ENCODE data around the gene BRME1. TPM values are rescaled to one million over a fixed set of nuclear protein-coding genes. Genes with fewer than 3 reads are reported as not detected.
"Not testable (repeated sequence)": the region's sequence is repeated elsewhere in the genome, so short reads cannot be mapped to it uniquely, and the experiment has no call there.

The BRME1 gene
- total RNA-seq, 2 experiments from 2014 or later: 4.2 to 5.0 TPM

GRCh38 chr19:13923194-13923987 lies 17.5 kb upstream of the BRME1 start:
- CTCF ChIA-PET: no interaction called here
- no peaks in the 10 kb centered on the region for H3K9me3 Mint-ChIP-seq (ENCODE audit: insufficient read depth)
- no peaks in the 10 kb centered on the region for H3K27me3 Mint-ChIP-seq (ENCODE audit: low read depth)

GRCh38 chr19:13922118-13922517 lies 16.2 kb upstream of the BRME1 start:
- peaks cover 47% of the 10 kb centered on the region for H3K36me3 Mint-ChIP-seq (ENCODE audit: low read depth)

More at GRCh38 chr19:13923194-13923987, 17.5 kb upstream of the BRME1 start:
- Mint-ChIP-seq H3K36me3 (ENCODE audit: low read depth) (peaks cover 47% of the 10 kb centered on the region), H3K27ac (peak overlapping the region; percentile 16), H3K4me1 (ENCODE audit: low read depth) (peaks cover 4% of the 10 kb centered on the region), H3K4me3 (no peak overlapping the region)
- DNase-seq (no peak), ATAC-seq (no peak)
- POLR2A ChIA-PET: no interaction called here

GRCh38 chr19:13920940-13921747 lies 15.2 kb upstream of the BRME1 start:
- POLR2A ChIA-PET: interaction anchor here (0.6 to 1.6 kb wide), 2 partner anchors 78 to 111 kb away, joined by 3 to 6 read pairs; partner anchors contain the start of gene IL27RA

More at GRCh38 chr19:13922118-13922517, 16.2 kb upstream of the BRME1 start:
- CTCF ChIA-PET: interaction anchor here (1.3 kb wide), 1 partner anchor 150 kb away, joined by 3 read pairs; the partner anchor contains the start of gene MISP3
- H3K27me3 Mint-ChIP-seq (ENCODE audit: low read depth); H3K4me3 Mint-ChIP-seq; H3K27ac Mint-ChIP-seq; H3K9me3 Mint-ChIP-seq (ENCODE audit: insufficient read depth); ATAC-seq; DNase-seq; H3K4me1 Mint-ChIP-seq (ENCODE audit: low read depth): not testable (repeated sequence)
- POLR2A ChIA-PET: interaction anchor here (1.6 kb wide), 1 partner anchor 110 kb away, joined by 6 read pairs; the partner anchor contains the start of gene IL27RA

GRCh38 chr19:13920524-13920923 lies 14.6 kb upstream of the BRME1 start:
- no peak overlapping the region for H3K4me3 Mint-ChIP-seq
- H3K9me3 Mint-ChIP-seq (ENCODE audit: insufficient read depth): no peaks in the 10 kb centered on the region
- ChIA-PET POLR2A (interaction anchor here (0.6 kb wide), 1 partner anchor 78 kb away, joined by 3 read pairs; no protein-coding TSS in a partner anchor), CTCF (interaction anchor here (1.0 to 1.2 kb wide), 3 partner anchors 17 to 138 kb away, joined by 3 to 6 read pairs (median 4); no protein-coding TSS in a partner anchor)
- DNase-seq: no peak
- H3K27me3 Mint-ChIP-seq (ENCODE audit: low read depth): no peaks in the 10 kb centered on the region
- H3K4me1 Mint-ChIP-seq (ENCODE audit: low read depth): peaks cover 4% of the 10 kb centered on the region
- peaks cover 44% of the 10 kb centered on the region for H3K36me3 Mint-ChIP-seq (ENCODE audit: low read depth)
- no peak for ATAC-seq
- peak overlapping the region; percentile 39 for H3K27ac Mint-ChIP-seq

More at GRCh38 chr19:13920940-13921747, 15.2 kb upstream of the BRME1 start:
- Mint-ChIP-seq H3K27ac (peak overlapping the region; percentile 65), H3K4me1 (ENCODE audit: low read depth) (peaks cover 4% of the 10 kb centered on the region), H3K27me3 (ENCODE audit: low read depth) (no peaks in the 10 kb centered on the region), H3K4me3 (no peak overlapping the region), H3K9me3 (ENCODE audit: insufficient read depth) (no peaks in the 10 kb centered on the region), H3K36me3 (ENCODE audit: low read depth) (peaks cover 46% of the 10 kb centered on the region)
- DNase-seq (peak; percentile 52), ATAC-seq (peak; percentile 80)
- CTCF ChIA-PET: interaction anchor here (0.7 to 1.3 kb wide), 5 partner anchors 18 to 151 kb away, joined by 3 to 6 read pairs (median 3); partner anchors contain the start of genes IL27RA and MISP3

- Mint-ChIP-seq H3K4me3 (no peak overlapping the region), H3K27ac (no peak overlapping the region), H3K4me1 (ENCODE audit: low read depth) (peaks cover 4% of the 10 kb centered on the region), H3K27me3 (ENCODE audit: low read depth) (no peaks in the 10 kb centered on the region), H3K36me3 (ENCODE audit: low read depth) (peaks cover 45% of the 10 kb centered on the region), H3K9me3 (ENCODE audit: insufficient read depth) (no peaks in the 10 kb centered on the region)
- POLR2A ChIA-PET: no interaction called here
- CTCF ChIA-PET: no interaction called here
- DNase-seq (no peak), ATAC-seq (no peak)
Measured at GRCh38 chr19:13918726-13919411, 13.0 kb upstream of the BRME1 start.

GRCh38 chr19:13917888-13918406 lies 12.0 kb upstream of the BRME1 start:
- no peak overlapping the region for H3K27ac Mint-ChIP-seq
- H3K36me3 Mint-ChIP-seq (ENCODE audit: low read depth): peaks cover 43% of the 10 kb centered on the region
- DNase-seq (no peak), ATAC-seq (no peak)
- no peak overlapping the region for H3K4me3 Mint-ChIP-seq
- no peaks in the 10 kb centered on the region for H3K9me3 Mint-ChIP-seq (ENCODE audit: insufficient read depth)
- ChIA-PET POLR2A (interaction anchor here (2.5 kb wide), 1 partner anchor 11 kb away, joined by 10 read pairs; no protein-coding TSS in a partner anchor), CTCF (no interaction called here)
- H3K27me3 Mint-ChIP-seq (ENCODE audit: low read depth): no peaks in the 10 kb centered on the region
- H3K4me1 Mint-ChIP-seq (ENCODE audit: low read depth): peaks cover 4% of the 10 kb centered on the region

- ATAC-seq (no peak), DNase-seq (no peak)
- Mint-ChIP-seq H3K27me3 (ENCODE audit: low read depth) (no peaks in the 10 kb centered on the region), H3K9me3 (ENCODE audit: insufficient read depth) (no peaks in the 10 kb centered on the region), H3K36me3 (ENCODE audit: low read depth) (peaks cover 28% of the 10 kb centered on the region), H3K27ac (no peak overlapping the region), H3K4me3 (no peak overlapping the region), H3K4me1 (ENCODE audit: low read depth) (no peaks in the 10 kb centered on the region)
- ChIA-PET CTCF (interaction anchor here (1.0 to 1.5 kb wide), 2 partner anchors 128 to 157 kb away, joined by 3 read pairs; no protein-coding TSS in a partner anchor), POLR2A (no interaction called here)
Measured at GRCh38 chr19:13914777-13915176, 8.9 kb upstream of the BRME1 start.

- Mint-ChIP-seq H3K27ac (no peak overlapping the region), H3K36me3 (ENCODE audit: low read depth) (peaks cover 27% of the 10 kb centered on the region), H3K27me3 (ENCODE audit: low read depth) (no peaks in the 10 kb centered on the region), H3K9me3 (ENCODE audit: insufficient read depth) (no peaks in the 10 kb centered on the region), H3K4me1 (ENCODE audit: low read depth) (no peaks in the 10 kb centered on the region), H3K4me3 (no peak overlapping the region)
- no peak for ATAC-seq
- POLR2A ChIA-PET: no interaction called here
- CTCF ChIA-PET: no interaction called here
- no peak for DNase-seq
Measured at GRCh38 chr19:13913352-13913751, 7.4 kb upstream of the BRME1 start.

GRCh38 chr19:13909430-13909829 lies 3.5 kb upstream of the BRME1 start:
- peaks cover 21% of the 10 kb centered on the region for H3K4me1 Mint-ChIP-seq (ENCODE audit: low read depth)
- no peak for ATAC-seq
- DNase-seq: no peak
- ChIA-PET CTCF (no interaction called here), POLR2A (no interaction called here)
- H3K27me3 Mint-ChIP-seq (ENCODE audit: low read depth): no peaks in the 10 kb centered on the region
- no peak overlapping the region for H3K27ac Mint-ChIP-seq
- peaks cover 21% of the 10 kb centered on the region for H3K36me3 Mint-ChIP-seq (ENCODE audit: low read depth)
- no peak overlapping the region for H3K4me3 Mint-ChIP-seq
- H3K9me3 Mint-ChIP-seq (ENCODE audit: insufficient read depth): peaks cover 3% of the 10 kb centered on the region

GRCh38 chr19:13908674-13909073 lies 2.8 kb upstream of the BRME1 start:
- no peak for DNase-seq
- no peak overlapping the region for H3K4me3 Mint-ChIP-seq
- no peak overlapping the region for H3K27ac Mint-ChIP-seq
- peaks cover 3% of the 10 kb centered on the region for H3K9me3 Mint-ChIP-seq (ENCODE audit: insufficient read depth)
- H3K4me1 Mint-ChIP-seq (ENCODE audit: low read depth): peaks cover 28% of the 10 kb centered on the region
- ATAC-seq: no peak
- POLR2A ChIA-PET: no interaction called here
- CTCF ChIA-PET: no interaction called here
- peaks cover 21% of the 10 kb centered on the region for H3K36me3 Mint-ChIP-seq (ENCODE audit: low read depth)
- H3K27me3 Mint-ChIP-seq (ENCODE audit: low read depth): no peaks in the 10 kb centered on the region

- Mint-ChIP-seq H3K36me3 (ENCODE audit: low read depth) (peaks cover 17% of the 10 kb centered on the region), H3K27me3 (ENCODE audit: low read depth) (no peaks in the 10 kb centered on the region), H3K27ac (peak overlapping the region; percentile 53), H3K9me3 (ENCODE audit: insufficient read depth) (peaks cover 3% of the 10 kb centered on the region), H3K4me3 (peak overlapping the region; percentile 76), H3K4me1 (ENCODE audit: low read depth) (peaks cover 36% of the 10 kb centered on the region)
- no peak for ATAC-seq
- POLR2A ChIA-PET: interaction anchor here (1.4 kb wide), 1 partner anchor 10 kb away, joined by 10 read pairs; no protein-coding TSS in a partner anchor
- no peak for DNase-seq
- CTCF ChIA-PET: interaction anchor here (0.9 to 1.2 kb wide), 2 partner anchors 125 to 142 kb away, joined by 3 to 5 read pairs; partner anchors contain the start of gene IL27RA
Measured at GRCh38 chr19:13906910-13907309, 993 bp upstream of the BRME1 start.
